GM21515 (cell line): Measurements from ENCODE around the gene PRR5.
"Not testable (repeated sequence)": the region's sequence is repeated elsewhere in the genome, so short reads cannot be mapped to it uniquely, and the experiment has no call there.

ENCODE experiments used
- ATAC-seq: cut with Tn5 transposase; IDR thresholded peaks from one replicate; pipeline ENCODE4 v1.9.1; 2021; ENCODE audit not compliant: unreplicated experiment

PRR5 gene

DNA sequence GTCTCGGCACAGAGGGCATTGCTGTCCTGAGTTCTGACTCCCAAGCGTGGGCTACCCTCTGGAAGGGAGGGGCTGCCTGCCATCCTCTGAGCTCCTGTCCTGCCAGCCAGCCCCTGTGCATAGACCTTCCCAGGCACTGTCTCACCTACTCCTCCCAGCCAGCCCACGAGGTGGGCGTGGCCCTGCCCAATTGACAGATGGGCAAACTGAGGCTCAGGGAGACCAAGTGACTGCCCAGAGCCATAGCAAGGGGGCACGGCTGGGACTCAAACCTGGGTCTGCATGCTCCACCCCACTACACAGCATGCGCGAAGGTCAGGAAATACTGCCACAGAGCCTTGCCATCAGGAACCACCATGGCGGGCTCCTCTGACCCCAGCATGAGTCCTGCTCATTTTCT is 29.4 kb upstream of the PRR5 start:
- ATAC-seq: no peak

DNA sequence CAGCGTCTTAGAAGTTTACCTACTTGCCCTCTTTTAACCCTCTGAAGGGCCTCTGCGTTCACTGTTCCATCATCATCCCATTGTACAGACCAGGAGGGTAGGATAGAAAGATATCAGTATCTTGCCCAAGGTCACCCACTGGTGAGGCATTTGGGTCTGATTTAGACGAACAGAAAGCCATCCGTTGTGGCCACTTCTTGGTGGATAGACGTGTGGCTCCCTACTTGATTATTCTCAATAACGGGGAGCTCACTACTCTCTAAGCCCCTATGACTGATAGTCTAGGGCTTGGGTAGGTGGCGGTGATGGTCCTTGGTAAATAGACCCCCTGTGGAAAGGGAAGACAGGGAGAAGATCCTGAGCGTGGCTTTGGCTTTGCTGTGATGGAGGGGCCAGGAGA is 28.6 kb upstream of the PRR5 start:
- ATAC-seq: no peak

DNA sequence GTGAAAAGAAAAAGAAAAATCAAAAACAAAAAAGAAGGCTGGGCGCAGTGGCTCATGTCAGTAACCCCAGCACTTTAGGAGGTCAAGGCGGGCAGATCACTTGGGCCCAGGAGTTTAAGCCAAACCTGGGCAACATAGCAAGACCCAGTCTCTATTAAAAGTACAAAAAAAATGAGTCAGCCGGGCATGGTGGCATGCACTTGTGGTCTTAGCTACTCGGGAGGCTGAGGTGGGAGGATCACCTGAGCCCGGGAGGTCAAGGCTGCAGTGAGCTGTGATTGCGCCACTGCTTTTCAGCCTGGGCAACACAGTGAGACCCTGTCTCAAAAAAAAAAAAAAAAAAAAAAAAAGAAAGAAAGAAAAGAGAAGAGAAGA is 26.0 kb upstream of the PRR5 start:
- not testable (repeated sequence) for ATAC-seq

DNA sequence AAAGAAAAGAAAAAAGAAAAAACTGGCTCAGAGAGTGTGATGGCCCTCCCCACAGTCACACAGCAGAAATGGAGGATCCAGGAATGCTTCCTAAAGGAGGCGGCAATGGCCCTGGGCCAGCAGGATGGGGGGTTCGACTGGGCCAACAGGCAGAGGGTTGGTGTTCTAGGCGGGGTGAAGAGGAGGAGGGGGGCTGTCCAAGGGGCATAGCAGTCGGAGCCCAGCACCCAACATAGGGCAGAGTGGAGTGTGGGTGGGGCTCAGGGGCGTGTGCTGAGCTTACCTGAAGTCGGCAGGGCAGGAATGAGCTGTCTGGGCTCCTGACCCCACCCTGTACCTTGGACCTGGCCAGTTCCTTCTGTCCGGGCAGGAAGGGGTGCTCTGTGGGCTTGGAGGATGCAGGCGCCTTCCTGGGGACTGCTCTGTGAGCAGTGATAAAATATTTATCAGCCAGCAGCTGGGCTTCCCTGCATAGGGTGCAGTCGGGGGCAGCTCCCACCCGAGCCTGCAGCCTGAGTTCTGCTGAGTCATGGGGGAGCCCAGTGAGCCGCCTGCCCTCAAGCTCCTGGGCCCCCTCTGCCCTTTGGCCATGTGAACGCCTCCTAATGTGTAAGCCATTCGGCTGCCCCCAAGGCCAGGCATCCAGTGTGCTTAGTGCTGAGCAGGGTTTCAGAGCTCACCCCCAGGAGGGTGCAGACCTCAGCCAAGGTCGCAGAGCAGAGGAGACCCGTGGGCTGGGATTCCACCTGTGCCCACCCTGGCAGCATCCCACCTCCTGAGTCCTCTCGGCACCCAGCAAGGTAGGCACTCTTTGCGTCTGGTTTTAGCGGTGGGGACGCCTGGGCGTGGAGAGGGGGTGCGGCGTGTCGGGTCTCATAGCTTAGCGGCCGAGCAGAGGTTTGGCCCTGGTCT is 25.3 kb upstream of the PRR5 start:
- ATAC-seq: no peak

DNA sequence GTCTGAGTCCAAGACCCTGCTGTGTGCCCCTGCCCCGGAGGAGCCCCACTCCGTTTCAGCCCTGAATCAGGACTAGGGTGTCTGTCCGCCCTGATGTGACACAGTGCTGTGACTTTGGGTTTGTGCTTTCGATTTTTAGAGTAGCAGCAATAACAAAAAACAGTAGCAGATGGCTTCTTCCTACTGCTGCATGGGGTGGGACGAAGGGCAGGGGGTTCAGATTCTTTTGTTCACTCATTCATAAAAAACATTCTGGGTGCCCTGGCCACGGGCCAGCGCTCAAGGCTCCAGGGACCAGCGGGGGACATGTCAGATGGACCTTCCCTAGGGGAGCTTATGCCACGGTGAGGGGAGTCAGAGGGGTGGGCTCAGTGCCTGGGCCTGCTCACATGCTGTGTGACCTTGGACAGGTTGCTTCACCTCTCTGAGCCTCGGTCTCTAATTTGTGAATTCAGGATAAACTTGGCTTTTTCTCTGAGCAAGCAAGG is 24.6 kb upstream of the PRR5 start:
- no peak for ATAC-seq

DNA sequence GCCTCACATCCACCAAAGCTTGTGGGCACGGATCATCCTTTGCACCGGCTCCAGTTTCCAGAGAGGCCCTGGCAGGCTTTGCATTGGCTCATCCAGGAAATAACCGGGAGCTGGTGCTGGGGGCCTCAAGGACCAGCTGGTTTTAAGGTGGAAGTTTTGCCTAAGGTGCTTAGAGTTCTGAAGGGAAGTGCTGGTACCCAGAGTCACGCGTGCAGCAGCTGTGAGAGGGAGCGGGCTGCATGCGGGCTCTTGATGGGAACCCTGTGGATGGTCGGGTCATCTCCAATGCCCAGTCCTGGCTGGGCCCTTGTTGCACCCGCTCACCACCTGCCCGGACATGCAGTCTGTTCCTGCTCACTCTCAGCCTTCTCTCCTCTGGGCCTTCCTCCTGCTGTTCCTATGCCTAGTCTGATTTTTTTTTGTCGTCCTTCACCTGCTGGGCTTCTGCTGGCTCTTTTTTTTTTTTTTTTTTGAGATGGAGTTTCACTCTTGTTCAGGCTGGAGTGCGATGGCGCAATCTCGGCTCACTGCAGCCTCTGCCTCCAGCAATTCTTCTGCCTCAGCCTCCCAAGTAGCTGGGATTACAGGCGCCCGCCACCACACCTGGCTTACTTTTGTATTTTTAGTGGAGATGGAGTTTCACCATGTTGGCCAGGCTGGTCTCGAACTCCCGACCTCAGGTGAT is 24.0 kb upstream of the PRR5 start:
- ATAC-seq: no peak

DNA sequence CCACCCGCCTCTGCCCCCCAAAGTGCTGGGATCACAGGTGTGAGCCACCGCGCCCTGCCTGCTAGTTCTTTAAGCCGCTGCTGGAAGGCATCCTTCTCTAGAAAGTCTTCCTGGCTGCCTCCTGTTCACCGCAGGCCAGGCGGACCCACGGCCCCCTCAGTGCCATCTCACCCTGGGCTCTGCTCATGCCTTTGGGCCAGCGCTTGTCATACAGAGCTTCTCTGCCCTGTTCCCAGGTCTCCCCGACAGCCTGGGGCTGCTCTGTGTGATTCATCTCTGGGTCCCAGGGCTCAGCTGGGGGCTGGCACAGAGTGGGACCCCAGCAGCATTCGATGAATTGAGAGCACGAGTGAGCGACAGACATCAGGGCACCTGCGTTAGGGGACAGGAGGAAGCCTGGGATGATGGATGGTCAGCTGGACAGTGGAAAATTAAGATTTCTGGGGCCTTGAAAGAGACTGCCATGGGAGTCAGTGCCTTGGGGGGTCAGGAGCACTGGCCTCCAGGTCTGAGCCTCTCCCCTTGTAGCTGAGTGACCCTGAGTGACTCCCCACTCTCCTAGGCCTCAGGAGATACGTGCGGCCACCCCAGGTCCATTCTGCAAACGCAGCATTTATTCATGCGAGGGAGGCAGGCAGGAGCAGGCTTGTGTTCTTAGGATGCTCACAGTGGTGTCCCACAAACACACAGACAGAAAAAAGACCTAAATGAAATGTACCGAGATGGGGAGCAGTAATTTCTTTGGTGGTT is 23.3 kb upstream of the PRR5 start:
- ATAC-seq: no peak

DNA sequence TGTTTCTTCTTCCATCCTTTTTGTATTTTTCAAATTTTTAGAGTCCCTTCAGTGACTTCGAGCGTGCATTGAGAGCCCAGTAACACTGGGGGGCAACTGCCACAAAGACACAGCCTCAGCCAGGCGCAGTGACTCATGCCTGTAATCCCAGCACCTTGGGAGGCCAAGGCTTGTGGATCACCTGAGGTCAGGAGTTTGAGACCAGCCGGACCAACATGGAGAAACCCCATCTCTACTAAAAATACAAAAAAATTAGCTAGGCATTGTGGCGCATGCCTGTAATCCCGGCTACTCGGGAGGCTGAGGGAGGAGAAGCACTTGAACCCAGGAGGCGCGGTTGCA is 22.7 kb upstream of the PRR5 start:
- not testable (repeated sequence) for ATAC-seq

DNA sequence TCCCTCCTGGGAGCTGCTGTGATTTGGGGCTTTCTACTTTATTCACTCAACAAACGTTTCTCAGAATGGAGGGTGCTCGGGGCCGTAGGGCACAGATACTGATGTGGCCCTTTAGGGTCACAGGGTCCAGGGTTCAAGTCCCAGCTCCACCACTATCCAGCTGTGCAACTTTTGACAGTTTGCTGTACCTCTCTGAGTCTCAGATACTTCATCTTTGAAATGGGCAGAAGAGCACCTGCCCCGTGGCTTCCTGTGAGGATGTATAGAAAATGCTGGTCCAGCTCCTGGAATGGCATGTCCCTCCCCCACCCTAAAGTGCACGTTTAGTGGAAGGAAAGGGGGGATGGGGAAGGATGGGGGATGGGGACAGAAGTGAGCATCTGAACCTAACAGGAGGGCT is 21.9 kb upstream of the PRR5 start:
- no peak for ATAC-seq

DNA sequence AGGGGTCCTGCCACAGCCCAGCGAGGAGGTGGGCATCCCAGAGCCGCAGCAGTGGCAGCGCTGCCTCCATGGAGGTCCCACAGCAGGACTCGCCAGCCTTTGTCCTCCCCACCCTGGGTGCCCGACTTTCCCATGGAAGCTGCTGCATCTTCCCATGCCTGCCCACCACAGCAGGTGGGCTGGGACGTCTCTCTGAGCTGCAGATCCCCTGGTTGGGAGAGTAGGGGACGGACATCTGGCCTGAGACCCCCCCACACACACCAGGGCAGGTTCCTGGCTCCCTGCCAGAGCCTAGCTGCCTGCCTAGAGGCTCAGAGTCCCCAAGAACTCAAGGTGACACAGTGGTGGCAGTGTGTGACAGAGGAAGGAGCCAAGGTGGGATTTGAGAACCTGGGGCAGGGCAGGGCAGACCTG is 21.5 kb upstream of the PRR5 start:
- ATAC-seq: no peak

DNA sequence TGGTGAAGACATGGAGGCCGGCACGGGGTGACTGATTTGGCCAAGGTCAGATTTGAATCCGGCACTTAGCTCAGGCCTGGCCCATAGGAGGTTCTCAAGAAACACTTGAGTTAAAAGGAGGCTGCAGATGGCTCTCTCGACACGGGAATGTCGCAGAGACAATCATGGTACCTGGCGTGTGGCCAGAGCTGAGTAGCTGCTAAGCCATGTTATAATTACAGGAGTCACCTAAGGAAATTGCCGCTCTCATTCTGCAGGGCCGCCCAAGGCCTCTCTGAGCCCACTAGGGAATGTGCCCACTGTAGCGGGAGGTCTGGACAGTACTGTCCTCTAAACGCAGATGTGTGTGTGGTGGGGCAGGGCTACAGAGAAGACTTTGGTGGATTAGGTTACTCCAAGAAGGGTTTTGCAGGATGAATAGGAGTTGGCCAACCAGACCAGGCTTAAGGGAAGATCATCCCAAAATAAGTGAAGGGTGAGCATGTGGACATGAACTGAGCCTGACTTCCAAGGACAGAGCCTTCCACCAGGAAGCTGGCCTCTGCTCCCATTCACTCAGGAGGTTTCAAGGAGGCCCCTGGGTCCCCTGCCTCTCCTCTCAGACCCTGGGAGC is 19.3 kb upstream of the PRR5 start:
- ATAC-seq: no peak

DNA sequence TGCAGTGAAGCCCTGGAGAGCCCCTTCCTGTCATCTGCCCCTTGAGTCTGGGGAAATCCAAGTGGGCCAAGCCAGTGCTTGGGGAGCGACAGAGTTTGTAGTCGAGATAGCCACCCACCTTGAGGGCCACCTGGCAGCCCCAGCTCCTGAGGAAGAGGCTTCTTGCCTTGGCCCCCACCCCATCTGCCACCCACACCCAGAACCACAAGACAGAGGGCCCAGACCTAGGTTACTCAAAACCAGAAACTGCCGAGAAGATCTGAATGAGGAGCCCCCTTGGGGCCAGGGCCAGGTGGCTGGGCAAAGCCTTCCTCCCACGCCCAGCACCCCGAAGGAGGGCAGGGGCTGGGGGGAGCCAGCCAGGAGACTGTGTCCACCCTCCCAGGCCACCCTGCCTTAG is 18.8 kb upstream of the PRR5 start:
- ATAC-seq: no peak

DNA sequence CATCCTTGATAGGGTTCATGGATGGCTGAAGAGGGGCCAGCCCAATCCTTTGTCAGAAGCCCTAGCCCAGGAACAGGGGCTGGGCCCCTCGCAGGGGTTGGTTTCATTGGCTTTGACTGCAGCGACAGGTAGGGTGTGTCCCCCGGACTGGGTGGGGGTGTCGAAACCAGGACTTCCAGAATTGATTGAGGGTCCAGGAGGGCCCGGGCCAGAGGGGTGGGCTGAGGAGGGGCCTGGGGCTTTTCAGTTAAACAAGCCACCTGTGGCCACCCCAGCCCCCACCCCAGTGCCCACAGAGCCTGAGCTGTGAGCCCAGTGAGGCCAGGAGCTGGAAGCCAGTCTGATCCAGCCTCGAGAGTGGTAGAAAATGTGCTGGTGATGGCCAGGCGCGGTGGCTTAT is 18.1 kb upstream of the PRR5 start:
- ATAC-seq: no peak

DNA sequence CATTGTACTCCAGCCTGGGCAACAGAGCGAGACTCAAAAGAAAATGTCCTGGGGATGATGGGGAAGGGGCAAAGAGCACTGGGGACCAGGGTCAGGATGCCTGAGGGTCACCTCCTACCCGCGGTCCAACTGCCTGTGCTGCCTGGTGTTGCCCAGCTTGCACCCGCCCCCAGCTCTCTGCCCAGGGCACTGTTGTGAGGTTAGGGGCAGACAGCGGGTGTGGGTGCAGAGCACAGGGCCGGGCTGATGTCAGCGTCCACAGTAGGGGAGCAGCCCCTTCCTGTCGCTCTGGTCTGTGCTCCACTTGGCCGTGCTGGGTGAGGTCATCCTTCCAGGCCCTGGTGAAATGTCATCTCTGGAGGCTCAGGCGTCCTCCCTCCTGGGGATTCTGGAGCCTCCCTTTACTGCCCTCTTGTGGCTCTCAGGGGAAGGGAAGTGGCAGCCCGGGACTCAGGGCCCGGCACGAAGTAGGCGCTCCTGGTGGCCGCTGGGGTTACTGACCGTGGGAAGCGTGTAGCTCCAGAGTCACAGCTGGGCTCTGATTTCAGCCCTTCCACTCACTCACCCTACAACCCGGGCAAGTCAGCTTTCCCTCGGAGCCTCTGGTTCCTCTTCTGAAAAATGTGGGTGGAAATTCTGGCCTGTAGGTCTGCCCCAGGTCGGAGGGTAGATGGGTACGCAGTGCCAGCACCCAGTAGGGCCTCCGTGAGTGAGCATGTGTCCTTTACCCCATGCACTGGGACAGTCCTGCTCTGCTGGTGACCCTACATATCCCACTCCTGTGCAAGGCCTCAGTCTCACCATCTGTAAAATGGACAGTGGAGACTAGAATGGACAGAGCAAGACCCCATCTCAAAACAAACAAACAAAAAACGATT is 17.3 kb upstream of the PRR5 start:
- peak; percentile 48 for ATAC-seq

DNA sequence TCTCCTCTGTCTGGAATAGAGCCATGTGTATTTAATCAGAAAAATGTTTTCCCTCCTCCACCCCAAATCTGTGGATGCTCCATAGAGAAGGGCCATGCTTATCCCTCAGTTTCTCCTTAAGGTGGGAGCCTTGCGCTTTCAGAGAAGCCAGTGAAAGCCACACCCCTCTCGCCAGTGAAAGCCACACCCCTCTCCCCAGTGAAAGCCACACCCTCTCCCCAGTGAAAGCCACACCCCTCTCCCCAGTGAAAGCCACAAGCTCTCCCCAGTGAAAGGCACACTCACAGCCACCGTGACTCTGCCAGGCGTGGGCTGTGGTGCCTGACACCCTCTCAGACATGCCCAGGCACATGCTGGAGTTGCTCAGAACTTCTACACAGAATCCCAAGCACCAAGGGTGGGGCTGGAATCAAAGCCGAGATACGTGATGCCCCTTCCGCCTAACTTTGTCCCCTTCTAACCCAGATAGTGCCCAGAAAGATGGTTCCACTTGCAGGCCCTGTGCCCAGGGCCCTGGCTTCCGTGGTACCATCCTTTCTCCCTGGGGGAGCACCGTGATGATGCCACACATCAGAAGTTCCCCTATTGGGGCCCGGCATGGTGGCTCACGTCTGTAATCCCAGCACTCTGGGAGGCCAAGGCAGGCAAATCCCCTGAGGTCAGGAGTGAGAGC is 16.5 kb upstream of the PRR5 start:
- peak; percentile 39 for ATAC-seq

DNA sequence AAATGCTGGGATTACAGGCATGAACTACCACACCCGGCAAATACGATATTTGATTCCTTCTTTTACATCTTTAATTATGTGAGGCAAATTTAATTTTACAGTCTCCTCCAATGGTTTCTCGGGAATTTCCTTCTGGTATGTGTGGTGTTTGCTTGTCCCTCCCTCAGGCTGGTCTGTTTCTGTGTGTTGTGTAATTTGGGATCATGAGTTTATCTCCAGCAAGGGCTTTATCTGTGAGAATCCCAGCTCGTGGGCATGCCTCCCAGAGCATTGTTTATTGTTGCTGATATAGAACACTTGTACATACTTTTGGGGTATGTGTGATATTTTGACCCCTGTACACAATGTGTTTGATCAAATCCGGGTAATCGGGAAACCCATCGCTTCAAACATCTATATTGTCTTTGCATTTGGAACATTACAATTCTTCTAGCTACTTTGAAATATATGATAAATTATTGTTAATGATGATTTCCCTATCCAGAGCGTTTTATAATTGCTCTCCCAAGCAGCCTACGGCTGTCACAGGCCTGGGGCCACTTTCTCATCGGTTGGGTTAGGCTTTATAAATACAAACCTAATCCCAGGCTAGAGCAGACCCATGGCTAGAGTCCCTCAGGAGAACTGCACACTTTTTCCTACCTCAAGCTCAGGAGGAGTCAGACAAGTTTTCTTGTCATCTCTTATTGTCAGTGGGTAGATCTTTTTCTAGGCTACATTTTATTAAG is 15.0 kb upstream of the PRR5 start:
- no peak for ATAC-seq

DNA sequence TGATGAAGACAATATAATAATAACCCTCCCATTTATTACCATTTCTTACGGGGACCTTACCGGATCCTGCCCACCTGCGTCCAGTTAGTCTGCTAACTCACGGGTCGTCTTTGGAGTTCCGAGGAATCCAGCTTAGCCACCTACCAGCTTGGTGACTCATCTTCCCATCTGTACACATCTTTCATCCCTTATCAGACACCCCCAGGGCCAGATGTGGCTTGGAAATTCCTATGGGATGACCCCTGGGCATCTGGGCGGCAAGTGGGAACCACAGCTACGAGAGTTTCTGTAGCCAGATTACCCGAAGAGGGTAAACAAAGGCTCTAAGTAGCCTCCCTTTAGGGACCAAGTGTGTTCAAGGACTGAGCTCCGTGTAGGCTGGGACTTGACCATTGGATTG is 12.8 kb upstream of the PRR5 start:
- ATAC-seq: no peak

DNA sequence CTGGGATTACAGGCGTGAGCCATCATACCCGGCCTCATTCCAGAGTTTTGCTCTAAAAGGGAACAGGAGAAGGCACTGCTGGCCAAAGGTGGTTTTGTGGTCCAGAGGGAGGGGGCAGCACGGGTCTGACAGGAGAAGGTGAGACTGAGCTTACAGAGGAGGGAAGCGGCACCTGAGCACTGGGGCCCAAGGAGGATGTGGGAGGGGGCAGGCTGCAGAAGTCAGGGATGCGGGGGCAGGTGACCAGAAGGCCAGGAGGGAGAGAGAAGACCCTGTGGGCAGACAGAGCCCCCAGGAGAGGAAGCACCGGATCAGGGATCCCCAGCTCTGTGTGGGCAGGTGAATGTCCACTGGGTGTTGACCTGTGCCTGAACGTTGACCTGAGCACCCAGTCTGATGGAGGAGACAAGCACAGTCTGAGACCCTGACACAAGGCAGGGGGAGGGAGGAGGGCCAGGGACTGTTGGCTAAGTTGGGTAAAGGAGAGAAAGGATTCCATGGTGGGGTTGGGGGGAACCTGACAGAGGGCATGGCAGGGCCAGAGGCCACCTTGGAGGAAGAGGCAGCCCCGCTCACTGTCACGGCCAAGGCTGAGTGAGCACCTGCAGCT is 12.0 kb upstream of the PRR5 start:
- ATAC-seq: no peak
